Body of pancreas (tissue), 4 donors: ENCODE measurements around the gene SBK1. TPM values are rescaled to one million over a fixed set of nuclear protein-coding genes. Genes with fewer than 3 reads are reported as not detected.
"Not testable (repeated sequence)": the region's sequence is repeated elsewhere in the genome, so short reads cannot be mapped to it uniquely, and the experiment has no call there.

Experiments
- ATAC-seq: fragments of 150-250 bp; one replicate; pipeline ENCODE4 v1.9.1; 2016
- DNase-seq, 4 donors: peaks; one replicate each; pipeline ENCODE4 v3.0.0-alpha.2; 2019
- H3K27ac ChIP-seq, 4 donors: fragments of 200-600 bp; sonication (generic); 1 replicate in 3 of 4; 2 replicates in 1 of 4; pipeline versions ENCODE4 v1.5.1 to v1.6.1; 2016 to 2019; ENCODE audit warnings: mild to moderate bottlenecking in 1 of 4, mixed read lengths in 1 of 4, moderate library complexity in 1 of 4
- H3K27me3 ChIP-seq, 2 donors: fragments of 200-600 bp; sonication (generic); one replicate each; pipeline ENCODE4 v1.6.0; 2016; ENCODE audit warnings: mild to moderate bottlenecking in 1 of 2
- H3K36me3 ChIP-seq, 2 donors: fragments of 200-600 bp; sonication (generic); replicated peaks in 1 of 2; 2 replicates each; pipeline ENCODE4 v1.5.1; 2016; ENCODE audit warnings: low read depth in 2 of 2; ENCODE audit not compliant: insufficient read depth in 1 of 2
- H3K4me1 ChIP-seq: fragments of 200-600 bp; sonication (generic); one replicate; pipeline ENCODE4 v1.6.0; 2016
- H3K4me3 ChIP-seq, 2 donors: fragments of 200-600 bp; sonication (generic); 1 replicate in 1 of 2; 2 replicates in 1 of 2; pipeline ENCODE4 v1.5.1; 2016 to 2019
- H3K9me3 ChIP-seq, 3 donors: fragments of 200-600 bp; sonication (generic); 1 replicate in 2 of 3; 2 replicates in 1 of 3; pipeline ENCODE4 v1.5.1; 2016
- CTCF ChIP-seq, 7 experiments: fragments of 450-650 bp in 4 of 7; fragments of 200-600 bp in 3 of 7; sonication (generic) in 3 of 7; IDR thresholded peaks; one replicate each; pipeline ENCODE4 v1.5.1; 2016 to 2019; ENCODE audit warnings: antibody characterized with exemption in 7 of 7
- POLR2A ChIP-seq, 3 donors: fragments of 450-650 bp; IDR thresholded peaks; one replicate each; pipeline ENCODE4 v1.6.1; 2016; ENCODE audit warnings: antibody characterized with exemption in 3 of 3, mild to moderate bottlenecking in 2 of 3
- WGBS, 2 donors: methylation state at CpG; one replicate each; pipeline ENCODE4 v1.1.5; 2017; 5-methylcytosine and 5-hydroxymethylcytosine counted together
- intact Hi-C: fragments of 100-400 bp; cut with DNase I; formaldehyde crosslinking; loops from one replicate; pipeline ENCODE4 v1.15.1; 2023
- total RNA-seq, 2 donors: library from RNA; depleted of rRNA; stranded (reverse); fragments of >200 nt; gene quantifications; one replicate each; pipeline ENCODE4 v1.1.0, GENCODE V29; 2016

The SBK1 gene
- total RNA-seq, 2 donors from 2014 or later, result 1.3 to 2.6 TPM

- TF ChIP-seq CTCF (IDR thresholded peaks at IDR 0.05), result peak; percentile 60 to 69 (median 62)
- no peak for TF ChIP-seq POLR2A (IDR thresholded peaks at IDR 0.05)
- H3K4me1 ChIP-seq, result no peaks in the 10 kb centered on the region
- no peak overlapping the region for H3K27ac ChIP-seq
- no peaks in the 10 kb centered on the region for H3K27me3 ChIP-seq
- no peak overlapping the region for H3K4me3 ChIP-seq
- H3K9me3 ChIP-seq, result no peaks in the 10 kb centered on the region
- 52 to 55% methylated on average over 8 to 12 of the region's 12 CpGs for WGBS, 2 donors
- no peaks in the 10 kb centered on the region for H3K36me3 ChIP-seq
- DNase-seq (peak; percentile 56 to 69 (median 60)), ATAC-seq (peak; percentile 69)
- intact Hi-C loops, result no loop called here
Observed at GRCh38 chr16:28326881-28327610, 34.7 kb downstream of the SBK1 start.

- intact Hi-C loops, H3K27me3 ChIP-seq, H3K27ac ChIP-seq, H3K4me1 ChIP-seq, ATAC-seq, H3K4me3 ChIP-seq, H3K9me3 ChIP-seq, H3K36me3 ChIP-seq: not testable (repeated sequence)
- 28 to 34% methylated on average over 6 to 7 of the region's 9 CpGs for WGBS, 2 donors
- peak in 1 of 4 donors; percentile 1 for DNase-seq
Observed at GRCh38 chr16:28330232-28330631, 37.9 kb downstream of the SBK1 start.

GRCh38 chr16:28330981-28331380 is 38.7 kb downstream of the SBK1 start:
- DNase-seq, intact Hi-C loops, H3K27me3 ChIP-seq, H3K9me3 ChIP-seq, H3K4me3 ChIP-seq, H3K27ac ChIP-seq, H3K4me1 ChIP-seq, H3K36me3 ChIP-seq, ATAC-seq: not testable (repeated sequence)
- 68 to 100% methylated on average over 1 to 2 of the region's 2 CpGs for WGBS, 2 donors

GRCh38 chr16:28332632-28333031 is 40.3 kb downstream of the SBK1 start:
- H3K4me1 ChIP-seq, H3K4me3 ChIP-seq, H3K27me3 ChIP-seq, H3K27ac ChIP-seq, intact Hi-C loops, H3K9me3 ChIP-seq, DNase-seq, ATAC-seq, H3K36me3 ChIP-seq: not testable (repeated sequence)
- WGBS, 2 donors, result 51 to 63% methylated on average over 4 to 6 of the region's 6 CpGs

GRCh38 chr16:28335678-28336077 is 43.4 kb downstream of the SBK1 start:
- ATAC-seq, H3K4me1 ChIP-seq, H3K4me3 ChIP-seq, H3K9me3 ChIP-seq, H3K27ac ChIP-seq, H3K27me3 ChIP-seq, DNase-seq, H3K36me3 ChIP-seq, intact Hi-C loops: not testable (repeated sequence)
- WGBS, 2 donors, result 81 to 90% methylated on average over 8 of the region's 8 CpGs

- H3K4me3 ChIP-seq, H3K27me3 ChIP-seq, H3K36me3 ChIP-seq, H3K9me3 ChIP-seq, H3K4me1 ChIP-seq, intact Hi-C loops, H3K27ac ChIP-seq, ATAC-seq, DNase-seq: not testable (repeated sequence)
- WGBS, 2 donors, result 65 to 70% methylated on average over 4 to 5 of the region's 5 CpGs
Observed at GRCh38 chr16:28336940-28337710, 44.8 kb downstream of the SBK1 start.

GRCh38 chr16:28338230-28338629 is 45.9 kb downstream of the SBK1 start:
- H3K4me3 ChIP-seq, ATAC-seq, H3K36me3 ChIP-seq, H3K27ac ChIP-seq, DNase-seq, H3K9me3 ChIP-seq, H3K27me3 ChIP-seq, intact Hi-C loops, H3K4me1 ChIP-seq: not testable (repeated sequence)
- WGBS, 2 donors, result 75 to 90% methylated on average over 5 of the region's 6 CpGs

GRCh38 chr16:28362600-28362999 is 70.3 kb downstream of the SBK1 start:
- H3K36me3 ChIP-seq, H3K4me3 ChIP-seq, intact Hi-C loops, ATAC-seq, H3K4me1 ChIP-seq, DNase-seq, H3K27ac ChIP-seq, H3K9me3 ChIP-seq, H3K27me3 ChIP-seq: not testable (repeated sequence)
- WGBS, 2 donors, result 100% methylated on average over 1 to 2 of the region's 5 CpGs

GRCh38 chr16:28363408-28363807 is 71.1 kb downstream of the SBK1 start, which contains the start of gene NPIPB6:
NPIPB6 (minus strand) TSS chr16:28363508; CDS start chr16:28362822, 686 bp downstream.
- ATAC-seq, intact Hi-C loops, H3K27ac ChIP-seq, H3K4me3 ChIP-seq, H3K9me3 ChIP-seq, H3K4me1 ChIP-seq, H3K27me3 ChIP-seq, DNase-seq, H3K36me3 ChIP-seq: not testable (repeated sequence)
- no CpG with 5 or more reads among the region's 5 CpGs for WGBS, 2 donors

GRCh38 chr16:28364268-28365173 is 72.2 kb downstream of the SBK1 start:
- 0% methylated on average over 2 to 15 of the region's 75 CpGs for WGBS, 2 donors

More at GRCh38 chr16:28364268-28365173, 72.2 kb downstream of the SBK1 start:
- H3K4me3 ChIP-seq, DNase-seq, H3K36me3 ChIP-seq, H3K9me3 ChIP-seq, H3K27me3 ChIP-seq, intact Hi-C loops, H3K4me1 ChIP-seq, H3K27ac ChIP-seq: not testable (repeated sequence)
- peak; percentile 98 for ATAC-seq
